Posterior vena cava (tissue), 2 donors: ENCODE measurements around the gene ADAMTS12. TPM values are rescaled to one million over a fixed set of nuclear protein-coding genes. Genes with fewer than 3 reads are reported as not detected.
"Not testable (repeated sequence)": the region's sequence is repeated elsewhere in the genome, so short reads cannot be mapped to it uniquely, and the experiment has no call there.

Experiments used
- DNase-seq: peaks from one replicate; pipeline ENCODE4 v3.0.0-alpha.2; 2020; ENCODE audit warnings: low spot score
- intact Hi-C, 2 donors: fragments of 100-400 bp; cut with DNase I; formaldehyde crosslinking; loops; one replicate each; pipeline versions ENCODE4 v1.14.1 to v1.14.2; 2022 to 2023
- long read RNA-seq, 2 donors: library from polyadenylated mRNA; unstranded; transcript quantifications; one replicate each; pipeline ENCODE4 v2.0.0, GENCODE V29; 2020 to 2021
- total RNA-seq, 2 donors: library from RNA; stranded (reverse); fragmentation: NEBNext Ultra II Directional; extraction: Animal tissue kit (Norgen Biotek cat#: 25700); gene quantifications; one replicate each; pipeline ENCODE4 v1.2.1, GENCODE V29; 2021
- donor health status: DM: yes; HTN: yes; CAD: no.
- donor health status: DM: yes; HTN: yes; CAD: no.

The ADAMTS12 gene
- 1 to 10 TPM; 5.9 to 7.1 TPM for total RNA-seq
- long read RNA-seq, donor 1, partial matches to known transcripts = 0 of 1 reads
- long read RNA-seq, donor 1, other reads (novel, unspliced or antisense) = 0 of 1 reads
- long read RNA-seq, donor 2, partial matches to known transcripts = 0 of 3 reads
- long read RNA-seq, donor 2, other reads (novel, unspliced or antisense) = 2 of 3 reads

DNA sequence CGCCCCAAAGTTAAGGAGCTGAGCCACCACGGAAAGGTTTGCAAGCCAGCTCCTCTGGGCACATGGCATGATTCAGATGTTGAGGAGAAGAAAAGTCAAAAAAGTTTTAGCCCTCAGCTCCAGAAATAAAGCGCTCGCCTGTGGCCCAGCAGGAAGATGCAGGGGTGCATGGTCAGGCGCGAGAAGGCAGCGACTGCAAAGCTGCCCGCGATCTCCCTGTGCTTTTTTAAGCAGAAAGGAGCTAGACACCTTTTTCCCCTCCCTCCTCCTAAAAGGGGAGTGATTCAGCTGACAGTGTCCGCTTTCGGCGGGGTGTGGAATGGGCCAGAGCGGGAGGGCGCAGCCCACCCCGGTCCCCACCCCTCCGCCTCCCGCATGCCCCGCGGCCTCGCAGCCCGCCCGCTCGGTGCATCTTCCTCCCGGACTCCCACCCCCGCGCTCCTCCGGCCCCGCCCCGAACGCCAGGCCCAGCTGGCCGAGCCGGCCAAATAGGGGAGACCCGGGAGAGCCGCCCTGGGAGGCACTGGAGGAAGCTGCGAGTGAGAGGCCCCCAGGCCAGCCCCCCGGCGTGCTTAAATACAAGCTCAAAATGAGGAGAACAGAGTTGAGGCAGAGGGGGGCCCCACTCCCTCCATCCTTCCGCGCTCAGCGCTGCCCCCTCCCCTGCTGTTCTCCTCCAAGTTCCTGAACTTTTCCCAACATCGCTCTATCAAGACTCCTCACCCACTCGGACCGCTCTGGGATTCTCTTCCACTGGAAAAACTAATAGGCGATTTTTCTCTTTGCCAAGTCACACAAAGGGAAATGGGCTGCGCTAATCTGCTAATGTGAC lies at the start of gene ADAMTS12:
Gene ADAMTS12 (minus strand): TSS at position 203 of the 832 bp plus-strand sequence. CDS start 134 bp downstream, at position 69.
- intact Hi-C loops = no loop called here
- DNase-seq = peak; percentile 83

GRCh38 chr5:33941090-33941489 lies 49.3 kb upstream of the ADAMTS12 start:
- no peak for DNase-seq
- intact Hi-C loops = no loop called here

- no peak for DNase-seq
- intact Hi-C loops = no loop called here
Measured at GRCh38 chr5:33939556-33940262, 47.9 kb upstream of the ADAMTS12 start.

GRCh38 chr5:33938881-33939280 lies 47.1 kb upstream of the ADAMTS12 start:
- intact Hi-C loops = no loop called here
- DNase-seq = peak; percentile 75

DNA sequence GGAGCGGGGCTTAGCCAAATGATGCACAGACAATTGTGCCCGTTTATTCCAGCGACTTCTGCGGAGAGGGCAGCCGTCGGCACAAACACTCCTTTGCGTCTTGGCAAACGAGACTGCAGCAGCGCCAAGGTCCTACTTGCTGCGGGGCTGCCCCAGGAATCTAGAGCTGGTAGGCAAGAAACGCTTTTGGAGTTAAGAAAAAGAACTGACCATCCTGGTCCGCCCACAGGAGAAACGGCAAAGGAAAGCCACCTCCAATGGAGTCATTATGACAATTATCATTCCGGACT lies 46.7 kb upstream of the ADAMTS12 start:
- intact Hi-C loops = no loop called here
- DNase-seq = no peak

GRCh38 chr5:33937707-33938506 lies 46.1 kb upstream of the ADAMTS12 start:
- intact Hi-C loops = no loop called here

GRCh38 chr5:33937017-33937706 lies 45.4 kb upstream of the ADAMTS12 start:
- intact Hi-C loops = no loop called here
- DNase-seq = peak; percentile 79

More at GRCh38 chr5:33937707-33938506, 46.1 kb upstream of the ADAMTS12 start:
- no peak for DNase-seq

- intact Hi-C loops = no loop called here
Measured at GRCh38 chr5:33936381-33937016, 44.7 kb upstream of the ADAMTS12 start, which contains the start of gene RXFP3. TSS of gene RXFP3 (plus strand) at chr5:33936386. CDS start at chr5:33936741, 355 bp downstream.

DNA sequence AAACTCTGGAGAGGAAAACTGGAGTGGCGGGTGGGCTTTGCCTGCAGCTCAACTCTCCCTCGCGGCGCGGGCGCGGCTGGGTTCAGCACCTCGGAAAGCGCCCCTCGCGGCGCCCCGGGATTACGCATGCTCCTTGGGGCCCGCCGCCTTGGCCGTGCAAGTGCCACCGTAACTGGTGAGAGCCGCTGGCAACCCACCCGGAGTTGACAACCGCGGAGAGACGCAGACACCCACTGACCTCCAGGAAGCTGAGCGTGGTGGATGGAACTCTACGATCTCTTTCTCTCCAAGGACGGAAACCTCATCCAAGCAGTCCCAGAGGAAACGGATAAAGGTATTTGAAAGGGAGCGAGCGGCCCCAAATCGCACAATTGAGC lies 44.2 kb upstream of the ADAMTS12 start:
- peak; percentile 89 for DNase-seq
- intact Hi-C loops = no loop called here

More at GRCh38 chr5:33936381-33937016, 44.7 kb upstream of the ADAMTS12 start, which contains the start of gene RXFP3:
- peak; percentile 76 for DNase-seq

- intact Hi-C loops = no loop called here
- DNase-seq = no peak
Measured at GRCh38 chr5:33934176-33934575, 42.4 kb upstream of the ADAMTS12 start.

DNA sequence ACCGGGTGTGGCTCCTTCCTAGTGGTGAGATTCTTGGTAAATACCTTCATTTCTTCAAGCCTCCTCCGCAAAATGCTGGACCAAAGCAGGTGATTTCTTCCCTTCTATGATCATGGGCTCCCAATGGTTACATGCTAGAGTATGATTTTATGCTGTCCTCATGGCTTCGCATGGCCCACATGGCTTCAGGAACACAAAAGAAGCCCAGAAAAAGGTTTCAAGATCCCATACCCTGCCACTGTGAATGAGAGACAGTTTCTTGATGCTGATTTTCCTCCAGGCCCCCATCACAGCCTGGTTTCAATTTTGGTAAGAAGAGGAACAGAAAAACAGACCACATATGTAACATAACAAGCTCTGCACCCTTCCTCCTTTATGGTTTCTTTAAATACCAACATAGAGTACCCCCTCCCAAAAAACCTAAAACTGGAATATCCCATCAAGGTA lies 42.0 kb upstream of the ADAMTS12 start:
- intact Hi-C loops = no loop called here
- DNase-seq = no peak

DNA sequence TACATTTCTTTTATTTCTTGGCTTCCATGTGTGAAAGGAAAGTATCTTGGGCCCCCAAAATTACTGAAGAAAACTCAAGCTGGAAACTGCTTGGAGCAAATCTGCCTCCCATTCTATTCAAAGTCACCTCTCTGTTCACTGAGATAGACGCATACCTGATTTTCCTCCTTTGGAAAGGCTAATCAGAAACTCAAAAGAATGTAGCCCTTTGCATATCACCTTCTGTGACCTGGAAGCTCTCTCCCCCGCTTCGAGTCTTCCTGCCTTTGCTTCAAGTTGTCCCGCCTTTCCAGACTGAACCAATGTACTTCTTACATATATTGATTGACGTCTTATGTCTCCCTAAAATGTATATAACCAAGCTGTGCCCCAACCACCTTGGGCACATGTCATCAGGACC lies 39.3 kb upstream of the ADAMTS12 start:
- intact Hi-C loops = no loop called here
- no peak for DNase-seq

GRCh38 chr5:33929925-33930690 lies 38.3 kb upstream of the ADAMTS12 start:
- intact Hi-C loops = no loop called here

GRCh38 chr5:33928283-33928682 lies 36.5 kb upstream of the ADAMTS12 start:
- intact Hi-C loops = no loop called here
- DNase-seq = no peak

More at GRCh38 chr5:33929925-33930690, 38.3 kb upstream of the ADAMTS12 start:
- DNase-seq = no peak

- DNase-seq = no peak
- intact Hi-C loops = no loop called here
Measured at GRCh38 chr5:33927685-33928084, 35.9 kb upstream of the ADAMTS12 start.

DNA sequence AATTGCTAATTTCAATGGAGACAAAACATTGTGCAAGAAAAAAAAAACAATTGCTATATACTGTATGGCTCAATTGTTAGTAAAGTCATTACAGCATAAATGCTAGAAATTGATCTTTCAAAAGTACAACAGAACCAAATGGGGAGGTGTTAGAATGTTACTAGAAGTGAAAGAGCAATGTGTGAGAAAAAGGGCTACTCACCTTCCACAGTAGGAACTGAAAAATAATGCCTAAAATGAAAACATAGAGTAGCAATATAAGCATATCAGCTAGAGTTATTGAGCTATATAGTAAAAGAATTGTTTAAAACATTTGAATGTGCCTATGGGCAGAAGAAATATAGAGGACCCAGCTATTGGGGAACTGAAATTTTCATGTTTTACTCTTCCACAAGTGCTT lies 33.5 kb upstream of the ADAMTS12 start:
- intact Hi-C loops = no loop called here
- DNase-seq = no peak

DNA sequence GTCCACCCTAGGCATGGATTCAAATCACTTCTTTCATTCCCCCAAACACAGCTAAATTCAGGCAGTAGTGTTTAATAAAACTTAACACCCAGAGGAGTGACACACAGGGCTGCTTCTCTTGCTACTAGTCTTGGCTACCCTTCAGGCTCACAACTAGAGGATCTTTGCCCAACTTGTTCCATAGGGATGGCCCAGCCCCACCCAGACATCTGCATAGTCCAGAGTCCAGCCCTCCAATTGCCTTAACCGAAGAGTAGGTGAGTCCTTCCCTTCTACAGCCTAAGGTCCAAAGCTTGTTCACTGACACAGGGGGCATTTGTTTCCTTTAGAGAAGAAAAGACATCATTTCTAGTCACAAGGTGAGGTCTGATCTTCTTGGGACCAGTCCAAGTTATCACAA lies 29.2 kb upstream of the ADAMTS12 start:
- intact Hi-C loops = no loop called here
- no peak for DNase-seq

DNA sequence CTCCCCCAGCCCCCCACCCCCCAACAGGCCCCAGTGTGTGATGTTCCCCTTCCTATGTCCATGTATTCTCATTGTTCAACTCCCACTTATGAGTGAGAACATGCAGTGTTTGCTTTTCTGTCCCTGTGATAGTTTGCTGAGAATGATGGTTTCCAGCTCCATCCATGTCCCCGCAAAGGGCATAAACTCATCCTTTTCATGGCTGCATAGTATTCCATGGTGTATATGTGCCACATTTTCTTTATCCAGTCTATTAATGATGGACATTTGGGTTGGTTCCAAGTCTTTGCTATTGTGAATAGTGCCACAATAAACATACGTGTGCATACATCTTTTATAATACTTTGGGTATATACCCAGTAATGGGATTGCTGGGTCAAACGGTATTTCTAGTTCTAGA lies 23.1 kb upstream of the ADAMTS12 start:
- intact Hi-C loops = not testable (repeated sequence)

More for the DNA sequence above, 23.1 kb upstream of the ADAMTS12 start:
- not testable (repeated sequence) for DNase-seq
